Activated CD4-positive, alpha-beta T cell treated with anti-CD3 and anti-CD28 coated beads for 48 hours (primary cell): ENCODE data around the gene TMEM51.

Experiments used
- DNase-seq: peaks from one replicate; pipeline ENCODE4 v3.0.0-alpha.2; 2020

The TMEM51 gene

GRCh38 chr1:15153184-15153841, at the start of gene TMEM51:
Gene TMEM51 (plus strand): TSS chr1:15153747. CDS start chr1:15215088, 61,341 bp downstream.
- no peak for DNase-seq

GRCh38 chr1:15103906-15104305, 49.6 kb upstream of the TMEM51 start:
- no peak for DNase-seq

- DNase-seq = no peak
Observed at GRCh38 chr1:15104768-15105167, 48.8 kb upstream of the TMEM51 start.

- DNase-seq = no peak
Observed at GRCh38 chr1:15106608-15107007, 46.9 kb upstream of the TMEM51 start.

GRCh38 chr1:15107058-15107687, 46.4 kb upstream of the TMEM51 start:
- DNase-seq = no peak

GRCh38 chr1:15107911-15108310, 45.6 kb upstream of the TMEM51 start:
- DNase-seq = no peak

GRCh38 chr1:15110128-15110866, 43.2 kb upstream of the TMEM51 start:
- no peak for DNase-seq

- DNase-seq = no peak
Observed at GRCh38 chr1:15110867-15111230, 42.7 kb upstream of the TMEM51 start.

- no peak for DNase-seq
Observed at GRCh38 chr1:15113146-15113545, 40.4 kb upstream of the TMEM51 start.

GRCh38 chr1:15114884-15115283, 38.7 kb upstream of the TMEM51 start:
- no peak for DNase-seq

GRCh38 chr1:15115542-15116330, 37.8 kb upstream of the TMEM51 start:
- DNase-seq = no peak

- no peak for DNase-seq
Observed at GRCh38 chr1:15116966-15117365, 36.6 kb upstream of the TMEM51 start.

- no peak for DNase-seq
Observed at GRCh38 chr1:15117671-15118325, 35.7 kb upstream of the TMEM51 start.

GRCh38 chr1:15118579-15118978, 35.0 kb upstream of the TMEM51 start:
- no peak for DNase-seq

- DNase-seq = no peak
Observed at GRCh38 chr1:15120251-15120945, 33.1 kb upstream of the TMEM51 start.

GRCh38 chr1:15122331-15122730, 31.2 kb upstream of the TMEM51 start:
- DNase-seq = no peak

- no peak for DNase-seq
Observed at GRCh38 chr1:15123270-15123669, 30.3 kb upstream of the TMEM51 start.

- no peak for DNase-seq
Observed at GRCh38 chr1:15123925-15124324, 29.6 kb upstream of the TMEM51 start.

GRCh38 chr1:15124362-15125100, 29.0 kb upstream of the TMEM51 start:
- DNase-seq = no peak

GRCh38 chr1:15125101-15125745, 28.3 kb upstream of the TMEM51 start:
- DNase-seq = no peak

- DNase-seq = no peak
Observed at GRCh38 chr1:15128077-15128476, 25.5 kb upstream of the TMEM51 start.
